Natural killer cell treated with Interleukin-12 subunit alpha and Interleukin-12 subunit beta and Interleukin-15 and Interleukin-18, amount 100 ng/mL, for 72 hours (primary cell): ENCODE measurements around the gene KLHL13. TPM values are rescaled to one million over a fixed set of nuclear protein-coding genes. Genes with fewer than 3 reads are reported as not detected.

Source experiments
- ATAC-seq, 2 donors: fragments of 150-1000 bp; cut with Tn5 transposase in 1 of 2; sonication (Bioruptor Pico), chemical (Tn5 transposase) in 1 of 2; 2 replicates each; pipeline ENCODE4 v1.10.0; 2021
- DNase-seq: peaks from one replicate; pipeline ENCODE4 v3.0.0; 2022; ENCODE audit warnings: low spot score
- H3K27ac Mint-ChIP-seq, 2 donors: 1 replicate in 1 of 2; 2 replicates in 1 of 2; pipeline ENCODE4 v1.8.0; 2022; ENCODE audit warnings: mixed read lengths in 2 of 2, mild to moderate bottlenecking in 1 of 2, moderate library complexity in 1 of 2
- H3K27me3 Mint-ChIP-seq, 2 donors: 1 replicate in 1 of 2; 2 replicates in 1 of 2; pipeline ENCODE4 v1.8.0; 2022; ENCODE audit warnings: mixed read lengths in 2 of 2
- H3K36me3 Mint-ChIP-seq: one replicate; pipeline ENCODE4 v1.8.0; 2022; ENCODE audit warnings: mixed read lengths
- H3K4me1 Mint-ChIP-seq, 2 donors: 1 replicate in 1 of 2; 2 replicates in 1 of 2; pipeline ENCODE4 v1.8.0; 2022; ENCODE audit warnings: low read depth in 2 of 2, mixed read lengths in 2 of 2, mild to moderate bottlenecking in 1 of 2
- H3K4me3 Mint-ChIP-seq: one replicate; pipeline ENCODE4 v1.8.0; 2022; ENCODE audit warnings: mixed read lengths
- H3K9me3 Mint-ChIP-seq: 2 replicates; pipeline ENCODE4 v1.8.0; 2022; ENCODE audit warnings: mixed read lengths
- total RNA-seq, 2 donors: library from RNA; stranded (reverse); gene quantifications; one replicate each; pipeline ENCODE4 v1.2.3, GENCODE V29; 2022

KLHL13 gene
- total RNA-seq, 2 donors from 2014 or later, result 0.86 to 1.0 TPM

DNA sequence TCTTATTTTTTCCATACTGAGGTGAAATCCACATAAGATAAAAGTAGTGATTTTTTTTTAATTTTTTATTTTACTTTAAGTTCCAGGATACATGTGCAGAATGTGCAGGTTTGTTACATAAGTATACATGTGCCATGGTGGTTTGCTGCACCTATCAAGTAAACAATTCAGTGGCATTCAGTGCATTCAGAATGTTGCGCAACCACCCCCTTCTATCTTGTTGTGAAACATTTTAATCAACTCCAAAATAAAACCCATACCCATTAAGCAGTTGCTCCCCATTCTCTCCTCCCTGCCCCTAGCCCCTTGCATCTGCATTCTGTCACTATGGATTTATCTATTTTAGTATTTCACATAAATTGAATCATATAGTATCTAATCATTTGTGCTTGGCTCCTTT lies 121.2 kb downstream of the KLHL13 start:
- Mint-ChIP-seq H3K36me3 (no peaks in the 10 kb centered on the region), H3K9me3 (no peaks in the 10 kb centered on the region), H3K27ac (no peak overlapping the region), H3K27me3 (no peaks in the 10 kb centered on the region), H3K4me1 (no peaks in the 10 kb centered on the region), H3K4me3 (no peak overlapping the region)
- ATAC-seq (no peak), DNase-seq (no peak)

DNA sequence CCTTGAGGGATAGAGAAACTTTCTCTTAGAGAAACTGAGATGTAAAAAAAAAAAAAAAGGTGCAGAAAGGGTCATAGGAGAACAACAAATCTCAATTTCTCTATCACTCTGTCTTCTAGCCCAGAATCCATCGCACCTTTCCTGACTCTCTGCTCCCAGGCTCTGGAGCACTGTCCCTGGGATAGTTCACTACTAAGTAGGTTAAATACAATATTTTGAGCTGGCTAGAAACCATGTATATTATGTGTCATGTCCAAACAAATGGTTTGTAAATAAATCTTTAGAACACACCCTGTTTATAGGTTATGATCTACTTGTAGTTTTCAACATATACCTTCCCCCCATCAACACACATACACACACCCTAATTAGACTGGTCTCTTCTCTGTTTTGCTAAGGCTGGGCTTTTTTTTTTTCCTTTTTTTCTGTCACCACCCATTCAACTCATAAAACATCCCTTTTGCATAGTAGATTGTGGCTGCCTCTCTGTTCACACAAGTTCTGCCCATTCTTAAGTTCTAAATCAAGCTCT lies 124.4 kb downstream of the KLHL13 start:
- Mint-ChIP-seq H3K4me1 (no peaks in the 10 kb centered on the region), H3K9me3 (no peaks in the 10 kb centered on the region), H3K27ac (no peak overlapping the region), H3K27me3 (no peaks in the 10 kb centered on the region), H3K4me3 (no peak overlapping the region), H3K36me3 (no peaks in the 10 kb centered on the region)
- DNase-seq (no peak), ATAC-seq (no peak)

DNA sequence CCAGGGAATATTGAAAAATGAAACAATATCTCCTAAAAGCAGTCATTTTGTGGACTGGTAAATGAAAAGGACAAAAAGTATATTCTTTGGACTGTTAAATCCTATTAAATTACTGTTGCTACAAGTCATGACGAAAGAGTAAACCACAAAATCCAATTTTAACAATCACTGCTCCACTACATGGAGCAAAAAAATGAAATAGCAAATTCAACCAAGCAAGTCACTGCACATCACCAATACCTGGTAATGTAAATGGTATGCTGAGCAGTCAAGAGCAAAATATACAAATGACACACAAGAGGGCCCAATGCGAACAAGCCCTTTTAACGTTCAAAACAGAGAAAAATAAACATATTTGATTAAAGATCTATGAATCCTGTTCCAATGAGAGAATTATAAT lies 126.2 kb downstream of the KLHL13 start:
- no peak overlapping the region for H3K27ac Mint-ChIP-seq
- ATAC-seq (no peak), DNase-seq (no peak)
- no peaks in the 10 kb centered on the region for H3K9me3 Mint-ChIP-seq
- H3K36me3 Mint-ChIP-seq, result no peaks in the 10 kb centered on the region
- peaks cover 0 to 2% of the 10 kb centered on the region in 2 donors for H3K27me3 Mint-ChIP-seq
- H3K4me3 Mint-ChIP-seq, result no peak overlapping the region
- H3K4me1 Mint-ChIP-seq, result no peaks in the 10 kb centered on the region

DNA sequence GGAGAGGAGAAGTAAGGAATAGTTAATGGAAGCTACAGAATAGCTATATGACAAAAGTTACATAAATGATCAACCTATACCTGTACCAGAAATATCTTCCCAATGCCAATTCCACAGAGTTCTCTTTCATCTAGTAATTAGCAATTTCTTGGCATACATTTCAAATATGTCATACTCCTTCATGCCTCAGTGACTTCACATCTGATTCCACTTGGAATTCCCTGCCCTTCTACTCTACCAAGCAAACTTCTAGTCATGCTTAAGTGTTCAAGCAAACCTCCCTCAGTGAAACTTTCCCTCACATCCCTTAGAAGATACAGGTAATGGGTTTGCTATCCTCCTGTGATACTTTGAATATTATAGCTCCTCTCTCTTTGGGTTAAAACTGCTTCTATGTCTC lies 127.1 kb downstream of the KLHL13 start:
- Mint-ChIP-seq H3K4me3 (no peak overlapping the region), H3K27me3 (peaks cover 0 to 2% of the 10 kb centered on the region in 2 donors), H3K4me1 (no peaks in the 10 kb centered on the region), H3K36me3 (no peaks in the 10 kb centered on the region), H3K27ac (no peak overlapping the region), H3K9me3 (no peaks in the 10 kb centered on the region)
- ATAC-seq (no peak), DNase-seq (no peak)

DNA sequence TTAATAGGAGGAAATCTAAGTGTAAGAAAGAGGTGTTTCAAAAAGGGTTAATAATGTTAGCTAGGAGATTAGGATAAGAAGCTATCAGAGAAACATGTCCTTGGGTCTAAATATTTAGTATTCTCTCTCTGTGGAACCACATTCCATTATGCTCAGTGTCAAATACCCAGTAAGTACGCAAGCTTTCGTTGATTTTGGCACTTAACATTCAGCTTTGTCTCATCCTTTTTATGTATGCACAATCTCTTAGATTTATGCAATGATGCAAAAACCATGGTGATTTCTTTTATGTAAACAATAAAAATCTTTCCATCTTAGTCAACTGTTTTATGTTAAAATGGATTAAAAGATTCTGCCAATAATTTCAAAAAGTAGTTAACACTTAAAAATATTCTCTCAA lies 129.2 kb downstream of the KLHL13 start:
- H3K4me3 Mint-ChIP-seq, result no peak overlapping the region
- H3K36me3 Mint-ChIP-seq, result no peaks in the 10 kb centered on the region
- DNase-seq (no peak), ATAC-seq (no peak)
- no peaks in the 10 kb centered on the region for H3K9me3 Mint-ChIP-seq
- no peaks in the 10 kb centered on the region for H3K4me1 Mint-ChIP-seq
- H3K27ac Mint-ChIP-seq, result no peak overlapping the region
- peaks cover 0 to 2% of the 10 kb centered on the region in 2 donors for H3K27me3 Mint-ChIP-seq

DNA sequence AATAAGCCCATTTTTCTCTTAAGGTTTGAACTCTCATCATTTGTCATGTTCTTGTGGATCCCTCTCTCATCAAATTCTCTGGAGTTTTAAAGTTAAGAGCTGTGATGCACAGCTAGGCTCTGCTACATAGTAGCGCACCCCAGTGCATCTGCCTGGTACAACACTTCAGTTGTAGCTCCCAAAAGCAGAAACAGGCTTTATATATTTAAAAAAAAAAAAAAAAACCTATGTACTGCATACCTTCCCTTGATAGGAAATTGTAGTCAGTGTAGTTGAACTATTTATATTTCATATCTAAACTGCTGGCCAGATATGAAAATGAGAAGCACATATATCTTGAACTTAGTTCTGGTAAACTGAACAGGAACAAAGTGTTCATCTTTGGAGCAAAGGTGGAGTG lies 131.4 kb downstream of the KLHL13 start:
- Mint-ChIP-seq H3K27ac (no peak overlapping the region), H3K36me3 (no peaks in the 10 kb centered on the region), H3K9me3 (no peaks in the 10 kb centered on the region), H3K4me1 (no peaks in the 10 kb centered on the region), H3K27me3 (peaks cover 0 to 2% of the 10 kb centered on the region in 2 donors), H3K4me3 (no peak overlapping the region)
- DNase-seq, result no peak
- ATAC-seq, result no peak

DNA sequence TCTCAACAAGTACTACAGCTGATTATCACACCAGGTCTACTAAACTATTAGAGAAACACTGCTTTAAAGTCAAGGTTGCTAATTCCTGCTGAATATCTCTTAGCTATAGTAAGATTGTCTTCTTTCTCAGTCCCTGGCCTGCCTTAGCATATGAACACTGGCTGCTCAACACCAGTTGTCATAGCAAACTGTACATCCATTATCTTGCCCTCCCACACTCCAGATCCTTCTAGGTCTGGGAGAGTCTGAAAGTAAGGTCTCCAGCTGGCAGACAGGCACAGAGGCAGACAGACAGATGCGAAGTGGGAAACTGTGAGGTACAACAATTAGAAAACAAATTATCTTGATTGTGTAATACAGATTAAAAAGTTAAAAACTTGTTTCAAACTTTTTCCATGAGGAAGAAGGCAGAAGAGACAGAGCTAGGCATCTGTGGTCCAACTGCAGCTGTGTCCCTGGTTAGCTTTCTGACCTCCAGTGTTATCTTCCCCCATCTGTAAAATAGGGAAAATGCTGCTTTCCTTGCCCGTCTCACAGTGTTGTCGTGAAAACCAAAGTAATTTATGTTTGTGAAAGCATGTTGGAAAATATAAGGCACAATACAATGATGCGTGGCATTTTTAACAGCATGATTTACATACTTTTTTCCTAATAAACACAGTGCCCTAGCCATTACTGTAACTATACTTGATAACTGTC lies 133.8 kb downstream of the KLHL13 start:
- no peaks in the 10 kb centered on the region for H3K36me3 Mint-ChIP-seq
- no peak overlapping the region for H3K27ac Mint-ChIP-seq
- no peaks in the 10 kb centered on the region for H3K4me1 Mint-ChIP-seq
- H3K9me3 Mint-ChIP-seq, result no peaks in the 10 kb centered on the region
- no peak for ATAC-seq
- peaks cover 0 to 4% of the 10 kb centered on the region in 2 donors for H3K27me3 Mint-ChIP-seq
- no peak overlapping the region for H3K4me3 Mint-ChIP-seq
- DNase-seq, result no peak

DNA sequence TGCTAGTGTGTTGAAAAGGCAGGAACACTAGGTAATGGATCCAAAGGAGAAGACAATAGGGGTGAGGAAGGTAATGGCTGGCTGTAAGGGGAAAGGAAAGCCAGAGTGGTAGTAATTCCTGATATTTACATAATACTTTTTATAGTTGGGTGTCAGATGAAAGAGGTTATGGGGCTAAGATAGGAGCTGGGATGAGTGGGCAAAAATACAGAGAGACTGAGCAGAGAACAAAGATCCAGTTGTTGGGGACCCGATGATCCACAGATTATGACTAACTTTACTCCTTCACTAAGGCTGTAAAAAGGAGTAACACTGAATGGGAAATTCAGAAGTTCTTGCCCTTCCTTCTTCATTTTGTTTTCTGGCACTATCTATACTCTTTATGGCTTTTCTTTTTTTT lies 138.2 kb downstream of the KLHL13 start:
- Mint-ChIP-seq H3K4me1 (no peaks in the 10 kb centered on the region), H3K9me3 (no peaks in the 10 kb centered on the region), H3K36me3 (no peaks in the 10 kb centered on the region), H3K27me3 (peaks cover 0 to 2% of the 10 kb centered on the region in 2 donors), H3K27ac (no peak overlapping the region), H3K4me3 (no peak overlapping the region)
- no peak for DNase-seq
- ATAC-seq, result no peak

DNA sequence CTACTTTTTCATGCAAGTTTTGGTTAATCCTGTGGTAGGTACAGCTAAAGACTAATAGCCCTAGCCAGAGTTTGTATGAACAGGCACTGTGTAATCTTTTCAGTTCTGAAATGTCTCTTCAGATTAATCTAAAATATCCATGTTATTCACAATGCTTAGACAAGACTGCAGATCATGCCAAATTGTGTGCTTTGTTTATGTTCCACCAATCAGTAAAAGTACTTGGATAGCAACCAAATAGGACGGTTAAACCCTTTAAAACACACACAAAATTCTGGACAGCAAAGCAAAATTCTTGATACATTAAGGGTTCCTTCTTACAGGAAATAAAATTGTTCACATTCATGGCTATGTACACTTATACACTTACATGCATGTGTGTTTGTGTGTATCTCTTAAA lies 139.1 kb downstream of the KLHL13 start:
- peaks cover 0 to 2% of the 10 kb centered on the region in 2 donors for H3K27me3 Mint-ChIP-seq
- H3K4me3 Mint-ChIP-seq, result no peak overlapping the region
- DNase-seq (no peak), ATAC-seq (no peak)
- H3K4me1 Mint-ChIP-seq, result no peaks in the 10 kb centered on the region
- H3K27ac Mint-ChIP-seq, result no peak overlapping the region
- H3K9me3 Mint-ChIP-seq, result no peaks in the 10 kb centered on the region
- H3K36me3 Mint-ChIP-seq, result no peaks in the 10 kb centered on the region

DNA sequence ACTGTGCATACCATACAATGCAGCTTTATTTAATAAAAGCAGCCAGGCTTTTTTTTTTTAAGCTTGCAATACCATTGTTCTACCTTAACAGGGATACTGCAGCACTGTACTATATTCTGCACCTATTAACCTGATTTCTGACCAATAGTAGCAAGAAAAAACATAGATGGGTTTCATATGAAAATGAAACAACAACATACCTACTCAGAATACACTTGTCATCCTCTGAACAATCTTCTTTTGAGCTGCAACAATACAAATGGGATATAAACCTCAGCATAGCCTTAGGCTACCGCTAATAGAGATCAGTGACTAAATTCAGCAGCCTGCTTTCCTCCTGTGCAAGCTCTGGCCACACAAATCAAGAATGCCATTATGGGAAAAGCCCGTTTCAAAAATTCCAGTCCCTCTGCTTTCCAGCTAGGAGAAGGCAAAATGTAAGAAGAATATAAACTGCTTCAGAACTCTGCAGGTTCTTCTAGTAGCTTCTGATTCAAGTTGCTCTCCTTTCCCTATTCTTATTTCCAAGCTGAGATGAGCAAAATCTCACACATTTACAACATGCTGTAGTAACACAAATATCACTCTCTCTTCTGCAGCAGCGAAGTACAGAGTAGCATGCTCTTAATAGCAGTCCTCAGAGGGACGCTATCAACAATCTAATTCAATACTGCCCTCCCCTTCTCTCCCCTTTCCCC lies 143.4 kb downstream of the KLHL13 start:
- DNase-seq, result no peak
- Mint-ChIP-seq H3K27ac (no peak overlapping the region), H3K27me3 (peaks cover 0 to 4% of the 10 kb centered on the region in 2 donors), H3K9me3 (no peaks in the 10 kb centered on the region), H3K4me1 (no peaks in the 10 kb centered on the region), H3K4me3 (no peak overlapping the region), H3K36me3 (no peaks in the 10 kb centered on the region)
- no peak for ATAC-seq

DNA sequence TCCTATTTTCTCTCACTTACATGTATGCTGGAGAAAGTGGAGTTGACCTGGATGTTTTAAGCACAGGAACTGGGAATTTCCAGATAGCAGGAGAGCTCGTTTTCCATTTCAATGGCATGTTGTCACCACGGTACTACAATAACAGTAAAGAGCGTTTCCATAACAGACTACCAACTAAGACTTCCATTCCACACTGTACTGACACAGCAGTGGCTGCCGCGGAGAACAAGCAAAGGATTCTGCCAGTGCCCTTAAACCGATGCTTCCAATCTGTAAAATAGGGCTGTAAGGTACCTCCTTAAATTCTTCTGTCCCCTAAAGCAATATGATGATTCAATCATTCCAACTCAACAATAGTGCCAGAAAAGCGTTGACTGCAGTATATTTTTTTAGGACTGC lies 143.9 kb downstream of the KLHL13 start:
- Mint-ChIP-seq H3K27ac (no peak overlapping the region), H3K36me3 (no peaks in the 10 kb centered on the region), H3K9me3 (no peaks in the 10 kb centered on the region), H3K4me3 (no peak overlapping the region), H3K27me3 (peaks cover 0 to 2% of the 10 kb centered on the region in 2 donors), H3K4me1 (no peaks in the 10 kb centered on the region)
- ATAC-seq, result no peak
- DNase-seq, result no peak

DNA sequence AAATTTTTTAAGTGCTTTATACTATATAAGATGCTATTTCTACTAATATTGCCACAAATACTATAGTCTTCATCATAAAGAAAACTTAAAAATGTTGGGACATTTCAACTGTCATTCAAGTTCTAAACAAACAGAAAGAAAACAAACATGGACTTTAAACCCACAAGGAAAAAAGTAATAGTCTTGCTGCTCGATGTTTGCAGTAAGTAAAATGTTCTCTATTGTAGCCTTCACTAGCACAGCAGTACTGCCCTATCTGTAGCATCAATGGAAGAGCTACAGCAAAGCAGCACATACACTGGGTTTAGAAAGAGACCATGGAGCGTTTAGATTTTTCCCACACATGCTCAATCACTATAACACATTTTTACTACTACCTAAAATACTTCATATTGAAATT lies 146.8 kb downstream of the KLHL13 start:
- peaks cover 0 to 2% of the 10 kb centered on the region in 2 donors for H3K27me3 Mint-ChIP-seq
- H3K4me3 Mint-ChIP-seq, result no peak overlapping the region
- H3K27ac Mint-ChIP-seq, result no peak overlapping the region
- no peaks in the 10 kb centered on the region for H3K9me3 Mint-ChIP-seq
- DNase-seq, result no peak
- H3K4me1 Mint-ChIP-seq, result no peaks in the 10 kb centered on the region
- no peaks in the 10 kb centered on the region for H3K36me3 Mint-ChIP-seq
- ATAC-seq, result no peak

DNA sequence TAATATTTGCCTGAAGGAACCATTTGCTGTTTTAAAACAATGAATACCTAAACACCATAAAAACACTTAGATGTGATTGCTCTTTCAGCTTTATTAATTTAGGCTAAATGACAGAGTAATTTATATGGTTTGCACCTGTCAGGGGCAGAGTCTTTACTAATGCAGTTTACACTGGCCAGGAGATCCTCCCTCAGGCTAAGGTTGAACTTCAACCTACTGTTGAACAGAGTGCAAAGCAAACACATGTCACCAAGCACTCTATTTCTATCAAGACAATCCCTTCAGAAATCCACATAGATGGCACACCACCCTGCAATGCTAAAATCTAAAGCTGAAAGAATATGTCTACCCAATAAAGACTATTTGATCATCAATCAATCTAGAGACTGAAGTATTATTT lies 147.3 kb downstream of the KLHL13 start:
- ATAC-seq, result no peak
- peaks cover 0 to 2% of the 10 kb centered on the region in 2 donors for H3K27me3 Mint-ChIP-seq
- H3K9me3 Mint-ChIP-seq, result no peaks in the 10 kb centered on the region
- H3K27ac Mint-ChIP-seq, result no peak overlapping the region
- no peaks in the 10 kb centered on the region for H3K36me3 Mint-ChIP-seq
- no peak overlapping the region for H3K4me3 Mint-ChIP-seq
- no peak for DNase-seq
- H3K4me1 Mint-ChIP-seq, result no peaks in the 10 kb centered on the region

DNA sequence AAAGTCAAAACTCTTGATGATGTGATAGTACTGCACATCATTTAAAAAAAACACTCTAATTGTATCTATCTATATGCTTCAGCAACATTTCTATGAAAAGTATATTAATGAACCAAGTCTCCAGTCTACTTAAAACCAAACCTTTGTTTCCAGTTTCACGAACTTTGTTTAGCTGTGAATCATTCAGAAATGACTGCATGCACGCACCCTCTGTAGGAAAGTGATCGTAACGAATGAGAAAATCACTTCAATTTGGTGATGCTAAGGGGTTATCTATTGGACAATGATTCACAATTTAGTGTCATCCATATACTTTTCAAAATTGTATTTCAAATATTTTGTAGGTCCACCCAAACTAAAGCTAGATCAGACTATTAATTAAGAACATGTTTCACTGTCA lies 157.6 kb downstream of the KLHL13 start:
- Mint-ChIP-seq H3K36me3 (no peaks in the 10 kb centered on the region), H3K4me1 (no peaks in the 10 kb centered on the region), H3K27ac (no peak overlapping the region), H3K9me3 (peaks cover 4% of the 10 kb centered on the region), H3K27me3 (peaks cover 0 to 3% of the 10 kb centered on the region in 2 donors), H3K4me3 (no peak overlapping the region)
- ATAC-seq, result no peak
- DNase-seq, result no peak
